ENCODE data around the gene MVP.
"Not testable (repeated sequence)": the region's sequence is repeated elsewhere in the genome, so short reads cannot be mapped to it uniquely, and the experiment has no call there.

MVP gene

DNA sequence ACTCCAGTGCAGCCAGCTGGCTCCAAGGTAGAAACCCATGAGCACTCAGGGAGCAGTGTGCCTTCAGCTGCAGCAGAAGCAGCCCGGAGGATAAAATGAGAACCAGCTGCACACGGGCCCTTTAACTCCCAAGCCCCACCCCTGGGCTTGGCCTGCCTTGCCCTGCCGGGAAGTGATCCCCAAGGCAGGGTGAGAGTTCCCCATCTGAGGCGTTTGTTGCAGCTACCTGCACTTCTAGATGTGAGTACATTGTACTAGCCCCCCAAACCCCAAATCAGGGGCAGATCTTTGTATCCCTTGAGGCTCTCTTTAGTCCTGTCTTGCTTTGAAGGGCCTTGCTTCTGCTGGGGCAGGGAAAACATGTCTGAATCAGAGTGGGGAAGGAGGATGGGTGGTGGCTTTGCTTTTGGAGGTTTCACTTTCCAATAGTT is at the start of gene MVP:
Gene MVP (plus strand): TSS at position 192 of the 431 bp plus-strand sequence. CDS start 10,088 bp downstream, outside the sequence.
- H3K27ac ChIP-seq = peak within 1 kb of the TSS; percentile 41
- peak within 1 kb of the TSS; percentile 34 for H3K4me3 ChIP-seq (ENCODE audit: low read depth, low read length)
- peak; percentile 72 for DNase-seq
- H3K36me3 ChIP-seq = peaks cover 27% of the 10 kb centered on the region
- H3K9me3 ChIP-seq (ENCODE audit: severe bottlenecking) = no peaks in the 10 kb centered on the region
- TF ChIP-seq, protein P1, sequence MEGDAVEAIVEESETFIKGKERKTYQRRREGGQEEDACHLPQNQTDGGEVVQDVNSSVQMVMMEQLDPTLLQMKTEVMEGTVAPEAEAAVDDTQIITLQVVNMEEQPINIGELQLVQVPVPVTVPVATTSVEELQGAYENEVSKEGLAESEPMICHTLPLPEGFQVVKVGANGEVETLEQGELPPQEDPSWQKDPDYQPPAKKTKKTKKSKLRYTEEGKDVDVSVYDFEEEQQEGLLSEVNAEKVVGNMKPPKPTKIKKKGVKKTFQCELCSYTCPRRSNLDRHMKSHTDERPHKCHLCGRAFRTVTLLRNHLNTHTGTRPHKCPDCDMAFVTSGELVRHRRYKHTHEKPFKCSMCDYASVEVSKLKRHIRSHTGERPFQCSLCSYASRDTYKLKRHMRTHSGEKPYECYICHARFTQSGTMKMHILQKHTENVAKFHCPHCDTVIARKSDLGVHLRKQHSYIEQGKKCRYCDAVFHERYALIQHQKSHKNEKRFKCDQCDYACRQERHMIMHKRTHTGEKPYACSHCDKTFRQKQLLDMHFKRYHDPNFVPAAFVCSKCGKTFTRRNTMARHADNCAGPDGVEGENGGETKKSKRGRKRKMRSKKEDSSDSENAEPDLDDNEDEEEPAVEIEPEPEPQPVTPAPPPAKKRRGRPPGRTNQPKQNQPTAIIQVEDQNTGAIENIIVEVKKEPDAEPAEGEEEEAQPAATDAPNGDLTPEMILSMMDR (IDR thresholded peaks at IDR 0.05; ENCODE audit: low read depth, low read length) = no peak
- no peaks in the 10 kb centered on the region for H3K27me3 ChIP-seq (ENCODE audit: insufficient read depth, low read depth, severe bottlenecking)

- not testable (repeated sequence) for H3K9me3 ChIP-seq (ENCODE audit: severe bottlenecking); DNase-seq; H3K27me3 ChIP-seq (ENCODE audit: insufficient read depth, low read depth, severe bottlenecking); H3K27ac ChIP-seq; H3K4me3 ChIP-seq (ENCODE audit: low read depth, low read length); H3K36me3 ChIP-seq
Measured at GRCh38 chr16:29772330-29772729, 47.9 kb upstream of the MVP start.

DNA sequence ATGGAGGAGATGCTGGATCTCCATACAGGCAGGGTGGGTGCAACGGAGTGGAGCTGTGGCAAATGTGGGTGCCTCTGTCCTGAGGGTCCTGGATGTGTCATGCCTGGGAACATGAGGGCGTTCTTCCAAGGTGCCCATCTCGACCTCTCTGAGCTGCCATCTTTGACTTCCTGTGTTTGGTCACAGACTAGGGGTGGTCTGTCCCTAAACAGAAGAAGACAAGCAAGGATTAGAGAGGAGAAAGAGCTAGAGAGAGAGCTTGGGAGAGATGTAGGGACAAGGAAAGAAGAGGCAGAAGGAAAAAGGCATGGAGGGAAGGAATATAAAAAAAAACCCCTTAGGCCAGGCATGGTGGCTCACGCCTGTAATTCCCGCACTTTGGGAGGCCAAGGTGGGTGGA is 45.5 kb upstream of the MVP start:
- H3K27me3 ChIP-seq (ENCODE audit: insufficient read depth, low read depth, severe bottlenecking) = no peaks in the 10 kb centered on the region
- TF ChIP-seq, protein P1 (IDR thresholded peaks at IDR 0.05; ENCODE audit: low read depth, low read length) = no peak
- no peaks in the 10 kb centered on the region for H3K9me3 ChIP-seq (ENCODE audit: severe bottlenecking)
- no peak overlapping the region for H3K4me3 ChIP-seq (ENCODE audit: low read depth, low read length)
- no peak for DNase-seq
- H3K27ac ChIP-seq = no peak overlapping the region
- no peaks in the 10 kb centered on the region for H3K36me3 ChIP-seq

GRCh38 chr16:29775742-29776408 is 44.4 kb upstream of the MVP start:
- peak; percentile 29 for DNase-seq
- Histone ChIP-seq H3K36me3 (no peaks in the 10 kb centered on the region), H3K27ac (no peak overlapping the region), H3K4me3 (ENCODE audit: low read depth, low read length) (no peak overlapping the region), H3K27me3 (ENCODE audit: insufficient read depth, low read depth, severe bottlenecking) (no peaks in the 10 kb centered on the region), H3K9me3 (ENCODE audit: severe bottlenecking) (no peaks in the 10 kb centered on the region)
- TF ChIP-seq, protein P1 (IDR thresholded peaks at IDR 0.05; ENCODE audit: low read depth, low read length) = no peak

DNA sequence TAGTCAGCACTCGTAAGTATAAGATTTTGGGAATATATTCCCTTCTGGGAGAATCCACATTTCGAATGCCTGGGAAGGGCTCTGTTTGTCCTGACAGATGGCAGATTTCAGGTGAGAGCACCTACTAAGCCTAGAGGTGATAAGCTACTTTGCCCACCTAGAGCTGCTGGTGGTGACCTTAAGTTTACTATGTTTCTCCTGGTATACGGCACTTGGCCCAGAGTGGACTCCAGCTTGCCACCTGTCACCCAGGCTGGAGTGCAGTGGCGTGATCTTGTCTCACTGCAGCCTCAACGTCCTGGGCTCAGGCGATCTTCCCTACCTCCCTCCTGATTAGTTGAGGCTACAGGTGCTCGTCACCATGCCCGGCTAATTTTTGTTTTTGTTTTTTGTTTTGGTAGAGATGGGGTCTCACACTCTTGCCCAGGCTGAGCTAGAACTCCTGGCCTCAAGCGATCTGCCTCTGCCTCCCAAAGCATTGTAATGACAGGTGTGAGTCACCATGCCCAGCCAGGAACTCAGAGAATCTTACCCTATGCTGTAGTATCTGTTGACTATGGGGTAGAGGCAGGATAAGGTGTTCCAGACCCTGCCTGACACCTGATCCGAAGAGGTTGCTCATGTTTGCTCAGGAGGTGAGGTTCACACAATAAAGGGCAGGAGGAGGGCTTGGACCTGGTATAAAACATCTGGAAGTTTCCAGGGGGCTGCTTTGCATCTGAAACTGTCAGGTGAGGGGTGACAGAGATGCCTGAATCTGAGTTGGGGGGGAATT is 42.5 kb upstream of the MVP start, which contains the start of gene ZG16:
Gene ZG16 (plus strand): TSS at position 681 of the 775 bp plus-strand sequence. CDS start 1,011 bp downstream, outside the sequence.
- peak; percentile 50 for DNase-seq
- H3K4me3 ChIP-seq (ENCODE audit: low read depth, low read length) = no peak within 1 kb of the TSS

GRCh38 chr16:29779474-29779873 is 40.8 kb upstream of the MVP start:
- no peaks in the 10 kb centered on the region for H3K27me3 ChIP-seq (ENCODE audit: insufficient read depth, low read depth, severe bottlenecking)
- DNase-seq = no peak
- TF ChIP-seq, protein P1 (IDR thresholded peaks at IDR 0.05; ENCODE audit: low read depth, low read length) = no peak
- no peaks in the 10 kb centered on the region for H3K9me3 ChIP-seq (ENCODE audit: severe bottlenecking)
- H3K27ac ChIP-seq = no peak overlapping the region
- H3K4me3 ChIP-seq (ENCODE audit: low read depth, low read length) = no peak overlapping the region
- no peaks in the 10 kb centered on the region for H3K36me3 ChIP-seq

More for the DNA sequence above, 42.5 kb upstream of the MVP start, which contains the start of gene ZG16:
- no peaks in the 10 kb centered on the region for H3K36me3 ChIP-seq
- H3K27ac ChIP-seq = peak within 1 kb of the TSS; percentile 72
- no peaks in the 10 kb centered on the region for H3K27me3 ChIP-seq (ENCODE audit: insufficient read depth, low read depth, severe bottlenecking)
- TF ChIP-seq, protein P1 (IDR thresholded peaks at IDR 0.05; ENCODE audit: low read depth, low read length) = no peak
- no peaks in the 10 kb centered on the region for H3K9me3 ChIP-seq (ENCODE audit: severe bottlenecking)

DNA sequence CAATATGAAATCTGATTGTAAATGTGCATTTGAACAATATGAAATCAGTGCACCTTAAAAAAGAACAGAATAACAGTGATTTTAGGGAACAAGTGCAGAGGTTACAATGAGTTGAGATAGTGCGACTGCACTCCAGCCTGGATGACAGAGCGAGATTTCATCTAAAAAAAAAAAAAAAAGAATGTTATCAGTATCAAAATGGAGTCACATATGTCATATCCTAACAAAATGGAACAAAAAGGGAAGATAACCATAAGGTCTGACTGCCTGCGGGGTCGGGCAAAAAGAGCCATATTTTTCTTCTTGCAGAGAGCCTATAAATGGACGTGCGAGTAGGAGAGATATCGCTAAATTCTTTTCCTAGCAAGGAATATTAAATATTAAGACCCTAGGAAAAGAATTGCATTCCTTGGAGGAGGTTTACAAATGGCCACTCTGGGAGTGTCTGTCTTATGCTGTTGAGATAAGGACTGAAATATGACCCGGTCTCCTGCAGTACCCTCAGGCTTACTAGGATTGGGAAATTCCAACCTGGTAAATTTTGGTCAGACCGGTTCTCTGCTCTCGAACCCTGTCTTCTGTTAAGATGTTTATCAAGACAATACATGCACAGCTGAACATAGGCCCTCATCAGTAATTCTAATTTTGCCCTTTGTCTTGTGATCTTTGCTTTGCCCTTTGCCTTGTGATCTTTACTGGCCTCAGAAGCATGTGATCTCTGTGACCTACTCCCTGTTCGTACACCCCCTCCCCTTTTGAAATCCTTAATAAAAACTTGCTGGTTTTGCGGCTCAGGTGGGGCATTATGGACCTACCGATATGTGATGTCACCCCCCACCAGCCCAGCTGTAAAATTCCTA is 36.9 kb upstream of the MVP start:
- H3K27me3 ChIP-seq (ENCODE audit: insufficient read depth, low read depth, severe bottlenecking); H3K4me3 ChIP-seq (ENCODE audit: low read depth, low read length); H3K36me3 ChIP-seq; H3K9me3 ChIP-seq (ENCODE audit: severe bottlenecking); H3K27ac ChIP-seq; DNase-seq: not testable (repeated sequence)
